SJSA1 (cell line): ENCODE measurements around the gene HLA-DOA. TPM values are rescaled to one million over a fixed set of nuclear protein-coding genes. Genes with fewer than 3 reads are reported as not detected.

Experiments
- DNase-seq, 2 experiments: peaks; one replicate each; pipeline ENCODE4 v3.0.0-alpha.2; 2015 to 2020; ENCODE audit warnings: low spot score in 2 of 2, low read depth in 1 of 2
- H3K27ac ChIP-seq: fragments of 250-450 bp; sonication (Bioruptor Pico); 2 replicates; pipeline ENCODE4 v1.5.1; 2020; ENCODE audit warnings: mild to moderate bottlenecking, moderate library complexity
- H3K27me3 ChIP-seq: fragments of 250-450 bp; sonication (Bioruptor Pico); replicated peaks from 2 replicates; pipeline ENCODE4 v1.5.1; 2020; ENCODE audit warnings: mild to moderate bottlenecking, moderate library complexity
- H3K36me3 ChIP-seq: fragments of 250-450 bp; sonication (Bioruptor Pico); 2 replicates; pipeline ENCODE4 v1.5.1; 2020; ENCODE audit warnings: mild to moderate bottlenecking
- H3K4me1 ChIP-seq: fragments of 250-450 bp; sonication (Bioruptor Pico); replicated peaks from 2 replicates; pipeline ENCODE4 v1.6.1; 2021; ENCODE audit warnings: mild to moderate bottlenecking
- H3K4me3 ChIP-seq: fragments of 250-450 bp; sonication (Bioruptor Pico); 2 replicates; pipeline ENCODE4 v1.5.1; 2020; ENCODE audit warnings: mild to moderate bottlenecking
- H3K9me3 ChIP-seq: fragments of 250-450 bp; sonication (Bioruptor Pico); replicated peaks from 2 replicates; pipeline ENCODE4 v1.5.1; 2020; ENCODE audit warnings: mild to moderate bottlenecking
- total RNA-seq: library from RNA; depleted of rRNA; stranded (reverse); fragments of >200 nt; shearing (Covaris generic); gene quantifications from 2 replicates; pipeline ENCODE4 v1.2.3, GENCODE V29; 2014

Gene HLA-DOA
- total RNA-seq, 1 experiment from 2014 or later, result not detected

- H3K4me3 ChIP-seq, result no peak overlapping the region
- DNase-seq, result no peak
- no peaks in the 10 kb centered on the region for H3K36me3 ChIP-seq
- H3K27ac ChIP-seq, result no peak overlapping the region
- H3K4me1 ChIP-seq, result no peaks in the 10 kb centered on the region
- H3K27me3 ChIP-seq, result peaks cover 29% of the 10 kb centered on the region
- no peaks in the 10 kb centered on the region for H3K9me3 ChIP-seq
These were observed 7.7 kb downstream of the HLA-DOA start for GRCh38 chr6:33001685-33002084.

- Histone ChIP-seq H3K27me3 (peaks cover 37% of the 10 kb centered on the region), H3K4me3 (no peak overlapping the region), H3K4me1 (no peaks in the 10 kb centered on the region), H3K27ac (no peak overlapping the region), H3K36me3 (no peaks in the 10 kb centered on the region), H3K9me3 (no peaks in the 10 kb centered on the region)
- DNase-seq, result no peak
These were observed 9.3 kb downstream of the HLA-DOA start for GRCh38 chr6:33000055-33000454.

GRCh38 chr6:32995448-32995847 is 13.9 kb downstream of the HLA-DOA start:
- Histone ChIP-seq H3K36me3 (no peaks in the 10 kb centered on the region), H3K9me3 (no peaks in the 10 kb centered on the region), H3K27me3 (peaks cover 37% of the 10 kb centered on the region), H3K27ac (no peak overlapping the region), H3K4me1 (no peaks in the 10 kb centered on the region), H3K4me3 (no peak overlapping the region)
- DNase-seq, result no peak

- Histone ChIP-seq H3K36me3 (no peaks in the 10 kb centered on the region), H3K27me3 (peaks cover 41% of the 10 kb centered on the region), H3K4me3 (no peak overlapping the region), H3K9me3 (no peaks in the 10 kb centered on the region), H3K4me1 (no peaks in the 10 kb centered on the region), H3K27ac (no peak overlapping the region)
- no peak for DNase-seq
These were observed 15.9 kb downstream of the HLA-DOA start for GRCh38 chr6:32993363-32993973.

- DNase-seq, result no peak
- no peaks in the 10 kb centered on the region for H3K9me3 ChIP-seq
- no peaks in the 10 kb centered on the region for H3K36me3 ChIP-seq
- H3K27me3 ChIP-seq, result peaks cover 34% of the 10 kb centered on the region
- H3K27ac ChIP-seq, result no peak overlapping the region
- no peaks in the 10 kb centered on the region for H3K4me1 ChIP-seq
- no peak overlapping the region for H3K4me3 ChIP-seq
These were observed 17.4 kb downstream of the HLA-DOA start for GRCh38 chr6:32991972-32992371.

GRCh38 chr6:32989368-32989767 is 20.0 kb downstream of the HLA-DOA start:
- no peaks in the 10 kb centered on the region for H3K4me1 ChIP-seq
- H3K27me3 ChIP-seq, result peaks cover 22% of the 10 kb centered on the region
- H3K9me3 ChIP-seq, result no peaks in the 10 kb centered on the region
- no peak overlapping the region for H3K4me3 ChIP-seq
- H3K36me3 ChIP-seq, result no peaks in the 10 kb centered on the region
- H3K27ac ChIP-seq, result no peak overlapping the region
- no peak for DNase-seq

GRCh38 chr6:32984622-32985389 is 24.6 kb downstream of the HLA-DOA start:
- Histone ChIP-seq H3K27ac (no peak overlapping the region), H3K4me1 (no peaks in the 10 kb centered on the region)
- peak; percentile 73 to 85 for DNase-seq

GRCh38 chr6:32983964-32984621 is 25.3 kb downstream of the HLA-DOA start:
- H3K27ac ChIP-seq, result no peak overlapping the region
- DNase-seq, result no peak
- peaks cover 43% of the 10 kb centered on the region for H3K36me3 ChIP-seq
- no peaks in the 10 kb centered on the region; the same call in 1 of the 2 replicates for H3K27me3 ChIP-seq
- no peaks in the 10 kb centered on the region for H3K4me1 ChIP-seq
- H3K4me3 ChIP-seq, result no peak overlapping the region
- H3K9me3 ChIP-seq, result no peaks in the 10 kb centered on the region

More at GRCh38 chr6:32984622-32985389, 24.6 kb downstream of the HLA-DOA start:
- H3K27me3 ChIP-seq, result peaks cover 5% of the 10 kb centered on the region; the same call in 1 of the 2 replicates
- no peaks in the 10 kb centered on the region for H3K9me3 ChIP-seq
- H3K4me3 ChIP-seq, result no peak overlapping the region
- H3K36me3 ChIP-seq, result peaks cover 36% of the 10 kb centered on the region

- no peak overlapping the region for H3K27ac ChIP-seq
- H3K36me3 ChIP-seq, result peaks cover 49% of the 10 kb centered on the region
- no peak overlapping the region for H3K4me3 ChIP-seq
- no peaks in the 10 kb centered on the region; the same call in 1 of the 2 replicates for H3K27me3 ChIP-seq
- no peaks in the 10 kb centered on the region for H3K4me1 ChIP-seq
- H3K9me3 ChIP-seq, result no peaks in the 10 kb centered on the region
- DNase-seq, result no peak
These were observed 25.9 kb downstream of the HLA-DOA start for GRCh38 chr6:32983493-32983848.

- Histone ChIP-seq H3K27ac (no peak overlapping the region), H3K4me3 (no peak overlapping the region), H3K27me3 (no peaks in the 10 kb centered on the region), H3K9me3 (no peaks in the 10 kb centered on the region), H3K4me1 (no peaks in the 10 kb centered on the region), H3K36me3 (peaks cover 55% of the 10 kb centered on the region)
- DNase-seq, result no peak
These were observed 26.5 kb downstream of the HLA-DOA start for GRCh38 chr6:32982702-32983492.

- no peaks in the 10 kb centered on the region for H3K4me1 ChIP-seq
- DNase-seq, result no peak
- H3K27me3 ChIP-seq, result no peaks in the 10 kb centered on the region
- H3K9me3 ChIP-seq, result no peaks in the 10 kb centered on the region
- no peak overlapping the region for H3K4me3 ChIP-seq
- peaks cover 62% of the 10 kb centered on the region for H3K36me3 ChIP-seq
- no peak overlapping the region for H3K27ac ChIP-seq
These were observed 27.2 kb downstream of the HLA-DOA start for GRCh38 chr6:32982084-32982701.

GRCh38 chr6:32980488-32981038 is 28.8 kb downstream of the HLA-DOA start:
- Histone ChIP-seq H3K36me3 (peaks cover 78% of the 10 kb centered on the region), H3K27ac (no peak overlapping the region), H3K4me3 (no peak overlapping the region)

More at GRCh38 chr6:32980488-32981038, 28.8 kb downstream of the HLA-DOA start:
- no peaks in the 10 kb centered on the region for H3K9me3 ChIP-seq
- H3K27me3 ChIP-seq, result no peaks in the 10 kb centered on the region
- peaks cover 2% of the 10 kb centered on the region for H3K4me1 ChIP-seq
- DNase-seq, result no peak
